K562 (cell line): ENCODE data around the gene LIX1L.

Experiments
- ESRRB ChIP-seq: fragments of 250-450 bp; sonication (Bioruptor Pico); IDR thresholded peaks from 2 replicates; pipeline ENCODE4 v1.5.0; 2020; ENCODE audit warnings: mild to moderate bottlenecking, moderate library complexity, borderline replicate concordance
- HMGN3 ChIP-seq: IDR thresholded peaks from 2 replicates; pipeline ENCODE4 v1.6.1; 2011; ENCODE audit warnings: borderline replicate concordance, low read depth, mild to moderate bottlenecking, mixed read lengths, low read length; ENCODE audit not compliant: insufficient read length; ENCODE audit errors: extremely low read depth
- NFRKB ChIP-seq: fragments of 450-650 bp; IDR thresholded peaks from 2 replicates; pipeline ENCODE4 v1.6.1; 2016; ENCODE audit warnings: low read depth
- U2AF1 ChIP-seq: fragments of 200-400 bp; formaldehyde crosslinking; optimal IDR thresholded peaks from 2 replicates; pipeline ENCODE3; 2017; ENCODE audit warnings: mild to moderate bottlenecking, low read depth, low read length, moderate library complexity
- ZFP1 ChIP-seq: fragments of 450-650 bp; formaldehyde crosslinking; IDR thresholded peaks from 2 replicates; pipeline ENCODE4 v1.4.0; 2020; ENCODE audit warnings: mild to moderate bottlenecking, mixed read lengths

GRCh38 chr1:146001709-146002108, 43.9 kb upstream of the LIX1L start:
- TF ChIP-seq ESRRB (CRISPR knock-in tag), result no peak
- TF ChIP-seq HMGN3, result no peak
- TF ChIP-seq NFRKB, result no peak
- TF ChIP-seq U2AF1, result no peak
- TF ChIP-seq ZFP1 (CRISPR knock-in tag), result no peak
